ENCODE results near the gene CHST11. TPM values are rescaled to one million over a fixed set of nuclear protein-coding genes. Genes with fewer than 3 reads are reported as not detected.

The CHST11 gene
- total and polyA plus RNA-seq, 9 of the 15 experiments (the other 6 are each of a cell fraction or from before 2014, with no cell fraction given), result 2.3 to 38.7 (median 15.0) TPM

DNA sequence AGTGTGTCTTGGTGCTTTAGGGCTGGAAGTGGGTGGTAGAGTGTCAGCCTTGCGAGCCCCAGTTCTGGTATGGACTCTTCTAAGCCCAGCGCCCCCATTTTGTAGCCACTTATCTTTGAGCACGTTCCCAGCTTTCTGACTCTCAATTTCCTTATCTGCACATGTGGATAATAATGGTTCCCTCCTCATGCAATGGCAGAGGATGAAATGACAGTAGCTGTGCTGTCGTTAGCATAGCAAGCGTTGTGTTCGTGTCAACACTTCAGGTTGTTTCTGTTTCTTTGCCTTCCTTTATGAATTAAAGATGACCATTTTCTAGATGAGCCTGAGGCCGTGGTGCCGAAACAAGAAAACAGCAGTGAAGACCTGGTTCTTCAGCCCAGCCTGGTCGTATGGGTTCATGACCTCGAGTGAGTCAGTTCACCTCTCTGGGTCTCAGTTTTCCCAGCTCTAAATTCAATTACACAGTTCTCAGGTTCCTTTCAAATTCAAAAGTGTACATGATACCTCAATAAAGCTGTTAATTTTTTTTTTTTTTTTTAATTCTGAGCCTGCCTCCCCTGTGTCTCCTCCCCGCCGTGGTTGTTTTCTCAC, 268.3 kb downstream of the CHST11 start:
- H3K4me2 ChIP-seq (ENCODE audit: insufficient read depth, low read length), result peak overlapping the region; percentile 48
- 0 out of 2 replicates have a peak, but pooled peaks cover 3% of the 10 kb centered on the region for H4K20me1 ChIP-seq (replicated peaks; ENCODE audit: control insufficient read depth, insufficient read depth, low read length)
- FAIRE-seq (peak; percentile 90), ATAC-seq (peak; percentile 19), DNase-seq (ENCODE audit: extremely low read depth in 1 of 4, low spot score in 3 of 4) (peak in 2 of 4 experiments; percentile 28 to 54)
- peak overlapping the region in 1 of 2 experiments; percentile 41; a peak in 3 of 4 replicates for H3K9ac ChIP-seq (ENCODE audit: insufficient read depth in 1 of 2, low read depth in 2 of 2, low read length in 2 of 2)
- no peak overlapping the region for H3K4me3 ChIP-seq
- no TSS peak for BruUV-seq (replicated peaks)
- peaks cover 3% of the 10 kb centered on the region for H3K9me1 ChIP-seq (ENCODE audit: control insufficient read depth, insufficient read depth, low read length)
- in situ Hi-C loops (cut with MboI) (no loop called here), intact Hi-C loops (cut with micrococcal nuclease) (loop anchor here (5.0 kb wide), 1 partner anchor 343 kb away; no protein-coding TSS in a partner anchor)
- peak overlapping the region; percentile 63 for H2AFZ ChIP-seq (ENCODE audit: low read depth, low read length)
- WGBS (ENCODE audit: insufficient coverage, low coverage, missing lambda C conversion rate), result 22% methylated on average over 11 of the region's 12 CpGs
- peaks cover 36% of the 10 kb centered on the region; the same call in 2 of the 3 replicates for H3K79me2 ChIP-seq (ENCODE audit: control insufficient read depth, insufficient read depth, low read length)
- H3K9me3 ChIP-seq (replicated peaks; ENCODE audit: control insufficient read depth, insufficient read depth, low read depth, low read length), result no peaks in the 10 kb centered on the region
- ChIA-PET CTCF (ENCODE audit: low intra/inter-chr PET ratio) (no interaction called here), POLR2A (interaction anchor here (1.1 kb wide), 1 partner anchor 15 kb away, joined by 3 read pairs; no protein-coding TSS in a partner anchor)
- peak overlapping the region; percentile 53 for H3K27ac ChIP-seq (ENCODE audit: extremely low read depth, low read depth, low read length)
- H3K27me3 ChIP-seq (ENCODE audit: control insufficient read depth in 2 of 2, insufficient read depth in 2 of 2, low read length in 2 of 2), result no peaks in the 10 kb centered on the region
- H3K36me3 ChIP-seq (ENCODE audit: control insufficient read depth, insufficient read depth, low read length), result peaks cover 16% of the 10 kb centered on the region; the same call in 1 of the 3 replicates
- H3K4me1 ChIP-seq (replicated peaks in 1 of 2; ENCODE audit: control insufficient read depth in 2 of 2, insufficient read depth in 2 of 2, low read length in 2 of 2), result peaks cover 23 to 60% of the 10 kb centered on the region in 2 experiments
- TF ChIP-seq, protein P1, sequence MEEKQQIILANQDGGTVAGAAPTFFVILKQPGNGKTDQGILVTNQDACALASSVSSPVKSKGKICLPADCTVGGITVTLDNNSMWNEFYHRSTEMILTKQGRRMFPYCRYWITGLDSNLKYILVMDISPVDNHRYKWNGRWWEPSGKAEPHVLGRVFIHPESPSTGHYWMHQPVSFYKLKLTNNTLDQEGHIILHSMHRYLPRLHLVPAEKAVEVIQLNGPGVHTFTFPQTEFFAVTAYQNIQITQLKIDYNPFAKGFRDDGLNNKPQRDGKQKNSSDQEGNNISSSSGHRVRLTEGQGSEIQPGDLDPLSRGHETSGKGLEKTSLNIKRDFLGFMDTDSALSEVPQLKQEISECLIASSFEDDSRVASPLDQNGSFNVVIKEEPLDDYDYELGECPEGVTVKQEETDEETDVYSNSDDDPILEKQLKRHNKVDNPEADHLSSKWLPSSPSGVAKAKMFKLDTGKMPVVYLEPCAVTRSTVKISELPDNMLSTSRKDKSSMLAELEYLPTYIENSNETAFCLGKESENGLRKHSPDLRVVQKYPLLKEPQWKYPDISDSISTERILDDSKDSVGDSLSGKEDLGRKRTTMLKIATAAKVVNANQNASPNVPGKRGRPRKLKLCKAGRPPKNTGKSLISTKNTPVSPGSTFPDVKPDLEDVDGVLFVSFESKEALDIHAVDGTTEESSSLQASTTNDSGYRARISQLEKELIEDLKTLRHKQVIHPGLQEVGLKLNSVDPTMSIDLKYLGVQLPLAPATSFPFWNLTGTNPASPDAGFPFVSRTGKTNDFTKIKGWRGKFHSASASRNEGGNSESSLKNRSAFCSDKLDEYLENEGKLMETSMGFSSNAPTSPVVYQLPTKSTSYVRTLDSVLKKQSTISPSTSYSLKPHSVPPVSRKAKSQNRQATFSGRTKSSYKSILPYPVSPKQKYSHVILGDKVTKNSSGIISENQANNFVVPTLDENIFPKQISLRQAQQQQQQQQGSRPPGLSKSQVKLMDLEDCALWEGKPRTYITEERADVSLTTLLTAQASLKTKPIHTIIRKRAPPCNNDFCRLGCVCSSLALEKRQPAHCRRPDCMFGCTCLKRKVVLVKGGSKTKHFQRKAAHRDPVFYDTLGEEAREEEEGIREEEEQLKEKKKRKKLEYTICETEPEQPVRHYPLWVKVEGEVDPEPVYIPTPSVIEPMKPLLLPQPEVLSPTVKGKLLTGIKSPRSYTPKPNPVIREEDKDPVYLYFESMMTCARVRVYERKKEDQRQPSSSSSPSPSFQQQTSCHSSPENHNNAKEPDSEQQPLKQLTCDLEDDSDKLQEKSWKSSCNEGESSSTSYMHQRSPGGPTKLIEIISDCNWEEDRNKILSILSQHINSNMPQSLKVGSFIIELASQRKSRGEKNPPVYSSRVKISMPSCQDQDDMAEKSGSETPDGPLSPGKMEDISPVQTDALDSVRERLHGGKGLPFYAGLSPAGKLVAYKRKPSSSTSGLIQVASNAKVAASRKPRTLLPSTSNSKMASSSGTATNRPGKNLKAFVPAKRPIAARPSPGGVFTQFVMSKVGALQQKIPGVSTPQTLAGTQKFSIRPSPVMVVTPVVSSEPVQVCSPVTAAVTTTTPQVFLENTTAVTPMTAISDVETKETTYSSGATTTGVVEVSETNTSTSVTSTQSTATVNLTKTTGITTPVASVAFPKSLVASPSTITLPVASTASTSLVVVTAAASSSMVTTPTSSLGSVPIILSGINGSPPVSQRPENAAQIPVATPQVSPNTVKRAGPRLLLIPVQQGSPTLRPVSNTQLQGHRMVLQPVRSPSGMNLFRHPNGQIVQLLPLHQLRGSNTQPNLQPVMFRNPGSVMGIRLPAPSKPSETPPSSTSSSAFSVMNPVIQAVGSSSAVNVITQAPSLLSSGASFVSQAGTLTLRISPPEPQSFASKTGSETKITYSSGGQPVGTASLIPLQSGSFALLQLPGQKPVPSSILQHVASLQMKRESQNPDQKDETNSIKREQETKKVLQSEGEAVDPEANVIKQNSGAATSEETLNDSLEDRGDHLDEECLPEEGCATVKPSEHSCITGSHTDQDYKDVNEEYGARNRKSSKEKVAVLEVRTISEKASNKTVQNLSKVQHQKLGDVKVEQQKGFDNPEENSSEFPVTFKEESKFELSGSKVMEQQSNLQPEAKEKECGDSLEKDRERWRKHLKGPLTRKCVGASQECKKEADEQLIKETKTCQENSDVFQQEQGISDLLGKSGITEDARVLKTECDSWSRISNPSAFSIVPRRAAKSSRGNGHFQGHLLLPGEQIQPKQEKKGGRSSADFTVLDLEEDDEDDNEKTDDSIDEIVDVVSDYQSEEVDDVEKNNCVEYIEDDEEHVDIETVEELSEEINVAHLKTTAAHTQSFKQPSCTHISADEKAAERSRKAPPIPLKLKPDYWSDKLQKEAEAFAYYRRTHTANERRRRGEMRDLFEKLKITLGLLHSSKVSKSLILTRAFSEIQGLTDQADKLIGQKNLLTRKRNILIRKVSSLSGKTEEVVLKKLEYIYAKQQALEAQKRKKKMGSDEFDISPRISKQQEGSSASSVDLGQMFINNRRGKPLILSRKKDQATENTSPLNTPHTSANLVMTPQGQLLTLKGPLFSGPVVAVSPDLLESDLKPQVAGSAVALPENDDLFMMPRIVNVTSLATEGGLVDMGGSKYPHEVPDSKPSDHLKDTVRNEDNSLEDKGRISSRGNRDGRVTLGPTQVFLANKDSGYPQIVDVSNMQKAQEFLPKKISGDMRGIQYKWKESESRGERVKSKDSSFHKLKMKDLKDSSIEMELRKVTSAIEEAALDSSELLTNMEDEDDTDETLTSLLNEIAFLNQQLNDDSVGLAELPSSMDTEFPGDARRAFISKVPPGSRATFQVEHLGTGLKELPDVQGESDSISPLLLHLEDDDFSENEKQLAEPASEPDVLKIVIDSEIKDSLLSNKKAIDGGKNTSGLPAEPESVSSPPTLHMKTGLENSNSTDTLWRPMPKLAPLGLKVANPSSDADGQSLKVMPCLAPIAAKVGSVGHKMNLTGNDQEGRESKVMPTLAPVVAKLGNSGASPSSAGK (IDR thresholded peaks at IDR 0.05), result peak; percentile 54
- TF ChIP-seq ZNF124 (CRISPR knock-in tag; IDR thresholded peaks at IDR 0.05) (no peak), FOSL1 (tag; conservative IDR thresholded peaks at IDR 0.05) (peak; percentile 40; the same call in 1 of the 2 replicates), FOXK1 (CRISPR knock-in tag; IDR thresholded peaks at IDR 0.05; ENCODE audit: borderline replicate concordance) (no peak), ZNF436 (CRISPR knock-in tag; IDR thresholded peaks at IDR 0.05) (no peak), ZBTB1 (CRISPR knock-in tag; IDR thresholded peaks at IDR 0.05; ENCODE audit: borderline replicate concordance, low read depth) (no peak), THRAP3 (IDR thresholded peaks at IDR 0.05; ENCODE audit: borderline replicate concordance) (no peak), PTBP1 (IDR thresholded peaks at IDR 0.05; ENCODE audit: low read depth, low read length) (no peak), U2AF2 (optimal IDR thresholded peaks at IDR 0.05; ENCODE audit: low read depth, low read length) (no peak)
